OCI-LY3 (cell line): ENCODE measurements around the gene CTNNA3.

ENCODE experiments used
- H2AFZ ChIP-seq: fragments of 200-600, 300-600 bp; shearing (Covaris generic); 2 replicates; pipeline ENCODE4 v1.6.0; 2014; ENCODE audit warnings: antibody characterized with exemption, low read depth, low read length
- H3K27ac ChIP-seq: fragments of 200-600, 300-600 bp; sonication (generic); 2 replicates; pipeline ENCODE4 v1.5.1; 2014; ENCODE audit warnings: mild to moderate bottlenecking, low read length, moderate library complexity, mixed read lengths
- H3K27me3 ChIP-seq: fragments of 200-600, 300-600 bp; sonication (generic); 2 replicates; pipeline ENCODE4 v1.6.1; 2014; ENCODE audit warnings: low read depth, low read length, mixed read lengths
- H3K36me3 ChIP-seq: fragments of 200-600, 300-600 bp; sonication (generic); replicated peaks from 2 replicates; pipeline ENCODE3; 2014; ENCODE audit warnings: low read depth, low read length, mixed read lengths
- H3K4me1 ChIP-seq: fragments of 300-600, 200-600 bp; sonication (generic); 2 replicates; pipeline ENCODE4 v1.6.1; 2014; ENCODE audit warnings: low read length, mixed read lengths
- H3K4me2 ChIP-seq: fragments of 200-600, 300-600 bp; sonication (generic); 2 replicates; pipeline ENCODE4 v1.6.1; 2014; ENCODE audit warnings: low read length, mixed read lengths
- H3K4me3 ChIP-seq: fragments of 300-600, 200-600 bp; sonication (generic); 2 replicates; pipeline ENCODE4 v1.5.1; 2014; ENCODE audit warnings: antibody characterized with exemption, mild to moderate bottlenecking, low read length, moderate library complexity
- H3K79me2 ChIP-seq: fragments of 300-600, 200-600 bp; shearing (Covaris generic); 2 replicates; pipeline ENCODE4 v1.6.1; 2014; ENCODE audit warnings: mild to moderate bottlenecking, low read length, mixed read lengths
- H3K9ac ChIP-seq: fragments of 300-600, 200-600 bp; shearing (Covaris generic); 2 replicates; pipeline ENCODE4 v1.6.0; 2014; ENCODE audit warnings: mild to moderate bottlenecking, low read length, moderate library complexity
- H3K9me3 ChIP-seq: fragments of 200-600, 300-600 bp; shearing (Covaris generic); 2 replicates; pipeline ENCODE4 v1.6.1; 2014; ENCODE audit warnings: low read length, mixed read lengths; ENCODE audit not compliant: insufficient read depth
- H4K20me1 ChIP-seq: fragments of 200-600, 300-600 bp; sonication (generic); 2 replicates; pipeline ENCODE4 v1.6.1; 2016; ENCODE audit warnings: low read length, mixed read lengths; ENCODE audit not compliant: insufficient read depth
- EZH2phosphoT487 ChIP-seq: fragments of 200-600 bp; shearing (Covaris generic); IDR thresholded peaks from 2 replicates; pipeline ENCODE4 v1.6.1; 2018; ENCODE audit warnings: antibody characterized with exemption, mixed run types, low read depth
- TF ChIP-seq, protein P1 (sequence below): fragments of 200-600, 300-600 bp; sonication (generic); IDR thresholded peaks from 2 replicates; pipeline ENCODE4 v1.5.1; 2014; ENCODE audit warnings: antibody characterized with exemption, low read length, low read depth

The CTNNA3 gene

DNA sequence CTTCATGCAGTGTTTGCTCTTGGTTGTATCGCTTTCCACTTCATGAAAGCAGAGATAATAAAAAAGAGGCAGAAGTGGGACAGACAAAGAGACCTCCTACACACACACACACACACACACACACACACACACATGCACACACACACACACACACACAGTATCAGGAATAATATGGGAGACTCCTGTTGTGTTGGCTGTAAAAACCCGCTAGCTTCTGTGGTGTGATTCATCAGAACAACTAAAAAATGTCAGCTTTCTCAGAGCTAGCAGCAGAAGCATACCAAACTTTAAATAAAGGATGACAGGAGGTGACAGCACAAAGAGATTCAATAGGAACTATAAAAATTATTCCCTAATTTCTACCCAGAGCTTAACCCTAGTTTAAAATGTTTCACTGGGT, 918.3 kb downstream of the CTNNA3 start:
- H3K27me3 ChIP-seq = no peaks in the 10 kb centered on the region
- no peak for TF ChIP-seq EZH2phosphoT487
- TF ChIP-seq, protein P1, sequence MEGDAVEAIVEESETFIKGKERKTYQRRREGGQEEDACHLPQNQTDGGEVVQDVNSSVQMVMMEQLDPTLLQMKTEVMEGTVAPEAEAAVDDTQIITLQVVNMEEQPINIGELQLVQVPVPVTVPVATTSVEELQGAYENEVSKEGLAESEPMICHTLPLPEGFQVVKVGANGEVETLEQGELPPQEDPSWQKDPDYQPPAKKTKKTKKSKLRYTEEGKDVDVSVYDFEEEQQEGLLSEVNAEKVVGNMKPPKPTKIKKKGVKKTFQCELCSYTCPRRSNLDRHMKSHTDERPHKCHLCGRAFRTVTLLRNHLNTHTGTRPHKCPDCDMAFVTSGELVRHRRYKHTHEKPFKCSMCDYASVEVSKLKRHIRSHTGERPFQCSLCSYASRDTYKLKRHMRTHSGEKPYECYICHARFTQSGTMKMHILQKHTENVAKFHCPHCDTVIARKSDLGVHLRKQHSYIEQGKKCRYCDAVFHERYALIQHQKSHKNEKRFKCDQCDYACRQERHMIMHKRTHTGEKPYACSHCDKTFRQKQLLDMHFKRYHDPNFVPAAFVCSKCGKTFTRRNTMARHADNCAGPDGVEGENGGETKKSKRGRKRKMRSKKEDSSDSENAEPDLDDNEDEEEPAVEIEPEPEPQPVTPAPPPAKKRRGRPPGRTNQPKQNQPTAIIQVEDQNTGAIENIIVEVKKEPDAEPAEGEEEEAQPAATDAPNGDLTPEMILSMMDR = no peak

GRCh38 chr10:66773472-66773817, 922.5 kb downstream of the CTNNA3 start:
- Histone ChIP-seq H4K20me1 (no peaks in the 10 kb centered on the region), H3K9me3 (no peaks in the 10 kb centered on the region), H3K4me3 (no peak overlapping the region), H2AFZ (no peak overlapping the region), H3K27me3 (no peaks in the 10 kb centered on the region), H3K4me2 (no peak overlapping the region), H3K79me2 (no peaks in the 10 kb centered on the region), H3K4me1 (no peaks in the 10 kb centered on the region), H3K9ac (no peak overlapping the region), H3K36me3 (no peaks in the 10 kb centered on the region), H3K27ac (no peak overlapping the region)
- TF ChIP-seq, protein P1 = no peak
- TF ChIP-seq EZH2phosphoT487 = no peak

More for the DNA sequence above, 918.3 kb downstream of the CTNNA3 start:
- Histone ChIP-seq H3K4me3 (no peak overlapping the region), H3K27ac (no peak overlapping the region), H3K4me1 (no peaks in the 10 kb centered on the region), H3K79me2 (no peaks in the 10 kb centered on the region), H3K36me3 (no peaks in the 10 kb centered on the region), H3K9me3 (no peaks in the 10 kb centered on the region), H3K9ac (no peak overlapping the region), H3K4me2 (no peak overlapping the region), H4K20me1 (no peaks in the 10 kb centered on the region), H2AFZ (no peak overlapping the region)

GRCh38 chr10:66772548-66773471, 923.2 kb downstream of the CTNNA3 start:
- no peak overlapping the region for H2AFZ ChIP-seq
- no peaks in the 10 kb centered on the region for H3K79me2 ChIP-seq
- H3K4me1 ChIP-seq = no peaks in the 10 kb centered on the region
- TF ChIP-seq, protein P1 = no peak
- no peak for TF ChIP-seq EZH2phosphoT487
- H3K9ac ChIP-seq = no peak overlapping the region
- H3K27ac ChIP-seq = no peak overlapping the region
- no peaks in the 10 kb centered on the region for H3K9me3 ChIP-seq
- no peaks in the 10 kb centered on the region for H3K36me3 ChIP-seq
- H3K27me3 ChIP-seq = no peaks in the 10 kb centered on the region
- H3K4me3 ChIP-seq = no peak overlapping the region
- no peak overlapping the region for H3K4me2 ChIP-seq
- H4K20me1 ChIP-seq = no peaks in the 10 kb centered on the region

DNA sequence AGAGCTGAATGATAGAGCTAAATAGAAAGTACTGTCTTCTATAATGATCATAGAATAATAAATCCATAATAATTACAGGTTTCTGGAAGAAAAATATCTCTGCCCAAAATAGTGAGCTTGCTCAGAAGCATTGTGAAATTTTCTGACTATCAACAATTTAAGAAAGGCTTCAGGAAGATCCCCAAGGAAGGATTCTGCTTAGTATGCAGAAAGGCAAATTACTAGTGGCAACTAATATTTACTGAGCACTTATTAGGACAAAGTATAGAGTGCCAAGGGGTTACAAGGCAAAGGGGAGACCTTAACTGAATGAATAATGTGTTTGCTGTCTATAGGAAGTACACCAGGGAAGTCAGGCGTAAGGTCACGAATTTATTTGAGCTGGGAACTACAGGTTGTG, 928.3 kb downstream of the CTNNA3 start:
- no peaks in the 10 kb centered on the region for H3K9me3 ChIP-seq
- H3K4me1 ChIP-seq = no peaks in the 10 kb centered on the region
- H3K4me3 ChIP-seq = no peak overlapping the region
- no peak overlapping the region for H3K4me2 ChIP-seq
- H2AFZ ChIP-seq = no peak overlapping the region
- TF ChIP-seq, protein P1 = no peak
- TF ChIP-seq EZH2phosphoT487 = no peak
- no peaks in the 10 kb centered on the region for H3K36me3 ChIP-seq
- no peaks in the 10 kb centered on the region for H3K27me3 ChIP-seq
- no peak overlapping the region for H3K27ac ChIP-seq
- no peak overlapping the region for H3K9ac ChIP-seq
- H4K20me1 ChIP-seq = no peaks in the 10 kb centered on the region
- no peaks in the 10 kb centered on the region for H3K79me2 ChIP-seq
